Right lobe of liver (tissue), 4 donors: ENCODE measurements around the gene STT3A.

Source experiments
- POLR2A ChIP-seq: fragments of 450-650 bp; IDR thresholded peaks from one replicate; pipeline ENCODE4 v1.6.1; 2017; ENCODE audit warnings: antibody characterized with exemption, mild to moderate bottlenecking
- TF ChIP-seq, protein P1 (sequence below), 4 donors: fragments of 200-600 bp in 3 of 4; fragments of 450-650 bp in 1 of 4; IDR thresholded peaks; one replicate each; pipeline versions ENCODE4 v1.5.1 to v1.8.0; 2016 to 2022; ENCODE audit warnings: antibody characterized with exemption in 4 of 4, mild to moderate bottlenecking in 2 of 4
- donor health status: DM: no; HTN: no; CAD: no.
- donor health status: DM: no; HTN: no; CAD: no.
- donor health status: DM: no; HTN: yes; CAD: no.

DNA sequence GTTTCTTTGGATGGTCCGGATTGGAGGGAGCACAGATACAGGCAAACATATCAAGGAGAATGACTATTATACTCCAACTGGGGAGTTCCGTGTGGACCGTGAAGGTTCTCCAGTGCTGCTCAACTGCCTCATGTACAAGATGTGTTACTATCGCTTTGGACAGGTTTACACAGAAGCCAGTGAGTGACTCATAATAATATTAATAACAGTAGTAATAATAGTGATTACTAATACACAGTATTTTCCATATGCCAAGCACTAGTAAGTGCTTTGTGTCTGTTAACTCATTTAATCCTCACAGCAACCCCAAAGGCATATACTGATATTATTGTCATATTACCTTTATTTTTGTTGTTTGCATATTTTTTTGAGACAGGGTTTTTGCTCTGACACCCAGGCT, 25.7 kb downstream of the STT3A start:
- TF ChIP-seq, protein P1, sequence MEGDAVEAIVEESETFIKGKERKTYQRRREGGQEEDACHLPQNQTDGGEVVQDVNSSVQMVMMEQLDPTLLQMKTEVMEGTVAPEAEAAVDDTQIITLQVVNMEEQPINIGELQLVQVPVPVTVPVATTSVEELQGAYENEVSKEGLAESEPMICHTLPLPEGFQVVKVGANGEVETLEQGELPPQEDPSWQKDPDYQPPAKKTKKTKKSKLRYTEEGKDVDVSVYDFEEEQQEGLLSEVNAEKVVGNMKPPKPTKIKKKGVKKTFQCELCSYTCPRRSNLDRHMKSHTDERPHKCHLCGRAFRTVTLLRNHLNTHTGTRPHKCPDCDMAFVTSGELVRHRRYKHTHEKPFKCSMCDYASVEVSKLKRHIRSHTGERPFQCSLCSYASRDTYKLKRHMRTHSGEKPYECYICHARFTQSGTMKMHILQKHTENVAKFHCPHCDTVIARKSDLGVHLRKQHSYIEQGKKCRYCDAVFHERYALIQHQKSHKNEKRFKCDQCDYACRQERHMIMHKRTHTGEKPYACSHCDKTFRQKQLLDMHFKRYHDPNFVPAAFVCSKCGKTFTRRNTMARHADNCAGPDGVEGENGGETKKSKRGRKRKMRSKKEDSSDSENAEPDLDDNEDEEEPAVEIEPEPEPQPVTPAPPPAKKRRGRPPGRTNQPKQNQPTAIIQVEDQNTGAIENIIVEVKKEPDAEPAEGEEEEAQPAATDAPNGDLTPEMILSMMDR (IDR thresholded peaks at IDR 0.05) = no peak
- no peak for TF ChIP-seq POLR2A
